Nephron progenitor cell (in vitro differentiated cells): ENCODE data around the gene FOXP1.

ENCODE experiments used
- DNase-seq: peaks from one replicate; pipeline ENCODE4 v3.0.0; 2021
- H3K27ac Mint-ChIP-seq: 2 replicates; pipeline ENCODE4 v1.8.0; 2021; ENCODE audit warnings: mild to moderate bottlenecking, moderate library complexity, mixed read lengths
- H3K27me3 Mint-ChIP-seq: 2 replicates; pipeline ENCODE4 v1.8.0; 2021; ENCODE audit warnings: mild to moderate bottlenecking, low read depth, mixed read lengths; ENCODE audit not compliant: poor library complexity
- H3K36me3 Mint-ChIP-seq: 2 replicates; pipeline ENCODE4 v1.8.0; 2021; ENCODE audit warnings: low read depth, mixed read lengths
- H3K4me1 Mint-ChIP-seq: 2 replicates; pipeline ENCODE4 v1.8.0; 2021; ENCODE audit warnings: mixed read lengths
- H3K4me3 Mint-ChIP-seq: 2 replicates; pipeline ENCODE4 v1.8.0; 2021; ENCODE audit warnings: mild to moderate bottlenecking, moderate library complexity, mixed read lengths
- H3K9me3 Mint-ChIP-seq: 2 replicates; pipeline ENCODE4 v1.8.0; 2021; ENCODE audit warnings: mild to moderate bottlenecking, moderate library complexity, mixed read lengths
- CTCF ChIP-seq: fragments of 200-600 bp; sonication (generic); IDR thresholded peaks from 2 replicates; pipeline ENCODE4 v1.5.0; 2021; ENCODE audit warnings: antibody characterized with exemption

The FOXP1 gene

GRCh38 chr3:71489315-71489761, 94.2 kb downstream of the FOXP1 start:
- no peaks in the 10 kb centered on the region for H3K4me1 Mint-ChIP-seq
- TF ChIP-seq CTCF = no peak

GRCh38 chr3:71488882-71489281, 94.6 kb downstream of the FOXP1 start:
- H3K27me3 Mint-ChIP-seq = peaks cover 4% of the 10 kb centered on the region
- peaks cover 36% of the 10 kb centered on the region for H3K9me3 Mint-ChIP-seq
- H3K36me3 Mint-ChIP-seq = peaks cover 51% of the 10 kb centered on the region
- TF ChIP-seq CTCF = no peak
- H3K4me3 Mint-ChIP-seq = no peak overlapping the region
- DNase-seq = no peak
- no peaks in the 10 kb centered on the region for H3K4me1 Mint-ChIP-seq
- H3K27ac Mint-ChIP-seq = no peak overlapping the region

More at GRCh38 chr3:71489315-71489761, 94.2 kb downstream of the FOXP1 start:
- Mint-ChIP-seq H3K4me3 (no peak overlapping the region), H3K9me3 (peaks cover 39% of the 10 kb centered on the region), H3K27me3 (peaks cover 4% of the 10 kb centered on the region), H3K36me3 (peaks cover 55% of the 10 kb centered on the region), H3K27ac (no peak overlapping the region)
- no peak for DNase-seq

DNA sequence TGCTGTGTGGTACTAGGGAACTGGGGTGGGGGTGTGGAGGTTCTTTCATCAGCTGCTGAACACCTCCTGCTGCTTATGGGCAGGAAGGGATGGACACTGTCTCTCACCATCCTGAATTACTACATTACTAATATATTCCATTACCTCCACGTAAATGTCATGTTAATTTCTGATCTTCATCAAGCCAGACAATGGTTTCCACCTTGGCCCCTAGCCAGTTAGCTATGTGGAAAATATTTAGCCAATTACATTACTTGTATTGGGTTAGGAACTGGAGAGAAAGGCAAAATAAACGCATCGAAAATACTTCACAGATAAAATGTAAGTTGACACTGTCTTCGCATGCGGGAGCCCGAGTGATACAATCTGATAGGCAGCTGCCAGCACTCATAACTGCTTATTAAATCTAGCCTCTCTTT, 95.1 kb downstream of the FOXP1 start:
- DNase-seq = no peak
- no peak for TF ChIP-seq CTCF
- no peak overlapping the region for H3K27ac Mint-ChIP-seq
- peaks cover 4% of the 10 kb centered on the region for H3K27me3 Mint-ChIP-seq
- peaks cover 34% of the 10 kb centered on the region for H3K9me3 Mint-ChIP-seq
- H3K36me3 Mint-ChIP-seq = peaks cover 49% of the 10 kb centered on the region
- H3K4me1 Mint-ChIP-seq = no peaks in the 10 kb centered on the region
- no peak overlapping the region for H3K4me3 Mint-ChIP-seq

DNA sequence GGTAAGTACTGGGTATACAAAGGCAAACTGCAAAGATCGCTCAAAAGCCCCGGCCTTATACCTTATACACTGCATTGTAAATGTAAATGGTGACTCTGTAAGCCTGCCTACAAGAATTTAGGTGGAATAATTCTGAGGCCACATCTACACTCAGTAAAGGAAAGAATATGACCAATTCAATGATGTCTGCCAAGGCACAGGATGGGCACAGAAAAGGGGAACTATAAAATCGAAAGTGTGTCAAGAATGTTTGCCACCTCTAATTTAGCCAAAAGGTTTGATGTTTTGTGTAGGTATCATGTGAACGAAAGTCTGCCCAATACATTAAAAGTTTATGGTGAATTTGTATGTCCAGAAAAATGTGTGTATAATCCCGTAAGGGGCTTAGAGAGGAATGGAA, 96.1 kb downstream of the FOXP1 start:
- DNase-seq = no peak
- no peak for TF ChIP-seq CTCF
- no peak overlapping the region for H3K27ac Mint-ChIP-seq

DNA sequence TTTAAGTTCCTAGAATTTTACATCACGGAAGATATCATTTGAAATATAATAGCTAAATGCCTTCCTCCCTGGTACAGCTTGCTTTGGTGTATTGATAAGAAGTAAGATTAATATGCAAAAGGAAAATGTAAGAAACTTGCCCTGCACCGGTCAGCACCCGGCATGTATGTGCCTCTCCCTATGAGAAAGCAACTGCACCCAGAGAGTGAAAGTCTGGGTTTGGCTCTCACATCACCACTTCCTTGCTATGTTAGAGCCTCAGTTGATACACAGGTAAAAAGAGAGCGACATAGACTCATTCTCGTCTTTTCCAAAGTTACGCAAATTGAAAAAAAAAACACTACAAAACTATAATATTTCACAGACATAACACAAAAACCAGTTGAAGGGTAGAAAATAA, 96.7 kb downstream of the FOXP1 start:
- Mint-ChIP-seq H3K9me3 (peaks cover 19% of the 10 kb centered on the region), H3K27me3 (no peaks in the 10 kb centered on the region), H3K4me3 (no peak overlapping the region), H3K27ac (no peak overlapping the region), H3K36me3 (peaks cover 35% of the 10 kb centered on the region), H3K4me1 (no peaks in the 10 kb centered on the region)
- TF ChIP-seq CTCF = no peak
- no peak for DNase-seq

More for the DNA sequence above, 96.1 kb downstream of the FOXP1 start:
- H3K4me1 Mint-ChIP-seq = no peaks in the 10 kb centered on the region
- no peak overlapping the region for H3K4me3 Mint-ChIP-seq
- H3K27me3 Mint-ChIP-seq = peaks cover 2% of the 10 kb centered on the region
- H3K9me3 Mint-ChIP-seq = peaks cover 24% of the 10 kb centered on the region
- H3K36me3 Mint-ChIP-seq = peaks cover 39% of the 10 kb centered on the region

DNA sequence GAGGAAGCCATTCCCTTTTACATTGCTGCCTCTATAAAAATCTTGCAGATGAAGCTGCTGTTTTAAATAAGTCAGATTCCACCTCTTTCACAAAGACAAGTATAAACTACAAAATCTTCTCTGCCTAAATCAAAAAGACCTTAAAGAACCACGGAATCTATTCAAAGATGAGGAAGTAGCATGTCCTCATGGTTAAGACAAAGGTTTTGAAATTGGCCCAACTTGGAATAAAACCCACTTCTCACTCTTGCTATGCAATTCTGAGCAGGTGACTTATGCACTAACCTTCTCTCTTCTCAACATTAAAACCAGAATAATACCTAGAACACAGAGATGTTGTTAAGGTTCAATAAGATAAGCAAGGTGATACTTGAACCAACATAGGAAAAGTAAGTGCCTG, 97.6 kb downstream of the FOXP1 start:
- H3K36me3 Mint-ChIP-seq = peaks cover 31% of the 10 kb centered on the region
- DNase-seq = no peak
- no peak overlapping the region for H3K4me3 Mint-ChIP-seq
- no peak overlapping the region for H3K27ac Mint-ChIP-seq
- peaks cover 10% of the 10 kb centered on the region for H3K9me3 Mint-ChIP-seq
- no peaks in the 10 kb centered on the region for H3K4me1 Mint-ChIP-seq
- no peaks in the 10 kb centered on the region for H3K27me3 Mint-ChIP-seq
- TF ChIP-seq CTCF = no peak
